Measurements from ENCODE around the gene FGF5. TPM values are rescaled to one million over a fixed set of nuclear protein-coding genes. Genes with fewer than 3 reads are reported as not detected.
"Not testable (repeated sequence)": the region's sequence is repeated elsewhere in the genome, so short reads cannot be mapped to it uniquely, and the experiment has no call there.

The FGF5 gene
- total RNA-seq, 2 experiments from 2014 or later, result not detected

DNA sequence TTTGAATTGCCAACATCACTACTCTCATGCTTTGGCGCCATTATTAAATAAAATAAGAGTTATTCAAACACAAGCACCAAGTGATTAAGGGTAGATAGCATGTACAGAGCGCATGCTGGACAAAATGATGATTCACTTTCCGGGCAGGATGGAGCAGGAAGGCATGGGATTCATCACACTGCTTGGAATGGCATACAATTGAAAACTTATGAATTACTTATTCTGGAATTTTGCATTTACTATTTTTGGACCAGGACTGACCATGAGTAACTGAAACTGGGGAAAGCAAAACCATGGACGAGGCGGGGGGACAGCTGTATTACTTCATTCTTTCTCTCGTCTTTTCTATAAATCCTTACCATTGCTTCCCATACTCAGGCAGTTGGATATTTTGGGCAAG lies 28.5 kb upstream of the FGF5 start:
- no peaks in the 10 kb centered on the region for H3K36me3 Mint-ChIP-seq (ENCODE audit: low read depth)
- POLR2A ChIA-PET, result no interaction called here

DNA sequence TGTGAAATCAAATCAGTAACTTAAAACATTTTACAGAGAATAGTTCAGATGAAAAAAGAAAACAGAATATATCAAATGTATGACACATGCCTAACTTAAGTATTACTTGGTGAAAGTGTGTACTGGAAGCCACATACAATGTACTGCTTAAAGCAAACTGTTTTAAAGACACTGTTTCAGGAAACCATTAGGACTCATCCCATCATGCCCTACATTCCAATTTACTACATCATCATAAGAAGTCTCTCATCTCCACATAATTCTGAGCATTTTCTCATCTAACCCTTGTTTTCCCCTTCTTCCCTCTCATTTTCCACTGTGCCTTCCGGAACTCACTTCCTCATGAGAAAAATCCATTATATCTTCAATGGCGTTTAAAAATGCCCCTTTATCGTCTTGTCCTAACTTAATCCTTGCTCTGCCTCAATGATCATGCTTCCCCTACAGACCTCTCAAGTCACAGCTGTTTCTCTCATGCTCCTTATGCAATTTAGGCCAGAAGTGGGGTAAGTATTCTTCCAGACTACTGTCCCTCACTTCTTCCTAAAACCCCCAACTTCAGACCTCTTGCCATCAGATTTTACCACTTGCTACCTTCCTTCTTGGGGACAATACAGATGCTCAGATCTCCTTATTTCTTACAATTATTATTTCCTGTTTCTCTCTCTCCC lies 26.8 kb upstream of the FGF5 start:
- ChIA-PET CTCF (no interaction called here), POLR2A (no interaction called here)
- no peaks in the 10 kb centered on the region for H3K4me1 Mint-ChIP-seq
- no peak overlapping the region for H3K4me3 Mint-ChIP-seq
- no peak overlapping the region for H3K27ac Mint-ChIP-seq
- peaks cover 13% of the 10 kb centered on the region for H3K27me3 Mint-ChIP-seq
- DNase-seq, result no peak
- H3K9me3 Mint-ChIP-seq, result no peaks in the 10 kb centered on the region
- no peaks in the 10 kb centered on the region for H3K36me3 Mint-ChIP-seq (ENCODE audit: low read depth)

More for the DNA sequence above, 28.5 kb upstream of the FGF5 start:
- CTCF ChIA-PET, result no interaction called here
- Mint-ChIP-seq H3K9me3 (no peaks in the 10 kb centered on the region), H3K27me3 (peaks cover 15% of the 10 kb centered on the region), H3K4me1 (no peaks in the 10 kb centered on the region), H3K27ac (no peak overlapping the region), H3K4me3 (no peak overlapping the region)
- DNase-seq, result no peak

DNA sequence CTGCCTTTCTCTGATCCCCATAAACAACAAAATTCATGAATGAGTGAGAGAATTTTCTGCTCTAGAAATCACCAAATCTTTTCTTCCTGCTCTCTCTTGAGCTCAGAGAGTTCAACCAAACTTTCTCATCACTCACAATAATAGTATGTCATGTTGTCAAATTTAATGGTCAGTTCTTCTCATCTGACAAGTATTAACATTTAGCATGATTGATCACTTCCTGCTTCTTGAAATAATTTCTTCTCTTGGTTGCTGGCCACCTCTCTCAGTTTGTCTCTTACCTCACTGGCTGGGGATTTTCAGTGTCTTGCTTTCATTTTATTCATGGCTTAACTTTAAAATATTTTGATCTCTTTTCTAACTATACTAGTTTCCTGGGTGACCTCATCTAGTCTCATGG lies 25.5 kb upstream of the FGF5 start:
- Mint-ChIP-seq H3K27me3 (peaks cover 11% of the 10 kb centered on the region), H3K4me1 (no peaks in the 10 kb centered on the region), H3K9me3 (no peaks in the 10 kb centered on the region), H3K4me3 (no peak overlapping the region), H3K36me3 (ENCODE audit: low read depth) (no peaks in the 10 kb centered on the region), H3K27ac (no peak overlapping the region)
- POLR2A ChIA-PET, result no interaction called here
- DNase-seq, result no peak
- CTCF ChIA-PET, result no interaction called here

DNA sequence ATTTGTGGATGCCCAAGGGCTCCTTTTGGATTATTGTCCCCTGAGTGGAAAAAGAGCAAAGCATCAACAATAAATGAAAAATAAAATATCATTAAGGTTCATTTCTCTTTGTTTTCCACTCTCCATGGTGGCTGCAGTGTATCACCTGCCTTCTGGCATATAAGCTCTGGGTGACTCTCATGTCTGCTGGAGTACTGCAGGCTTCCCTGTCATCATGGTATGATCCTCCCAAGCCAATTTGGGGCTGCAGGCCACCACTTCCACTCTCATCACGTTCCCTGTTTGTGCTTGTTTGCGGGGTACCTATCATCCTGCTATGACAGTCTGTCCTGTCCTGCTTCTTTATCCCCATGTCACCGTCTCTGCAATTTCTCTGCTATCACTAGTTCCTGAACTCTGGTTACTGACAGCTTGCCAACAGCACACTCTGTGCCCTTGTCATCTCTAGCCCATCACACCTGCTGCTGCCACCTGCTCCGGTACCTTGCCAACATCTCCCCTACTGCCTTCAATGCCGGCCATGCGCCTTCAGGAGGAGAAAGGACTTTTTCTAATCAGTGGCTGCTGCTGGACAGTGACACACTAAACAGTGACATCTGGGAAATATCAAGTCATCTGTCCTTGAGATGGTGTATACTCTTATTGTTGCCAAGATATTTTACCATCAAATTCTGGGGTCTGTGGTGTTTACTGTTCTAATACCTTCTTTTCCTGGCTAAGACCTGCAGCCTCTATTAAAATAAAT lies 23.0 kb upstream of the FGF5 start:
- no peak for DNase-seq
- H3K4me3 Mint-ChIP-seq, result no peak overlapping the region
- CTCF ChIA-PET, result no interaction called here
- POLR2A ChIA-PET, result no interaction called here
- H3K27ac Mint-ChIP-seq, result no peak overlapping the region
- no peaks in the 10 kb centered on the region for H3K4me1 Mint-ChIP-seq
- H3K9me3 Mint-ChIP-seq, result no peaks in the 10 kb centered on the region
- H3K27me3 Mint-ChIP-seq, result peaks cover 12% of the 10 kb centered on the region
- H3K36me3 Mint-ChIP-seq (ENCODE audit: low read depth), result no peaks in the 10 kb centered on the region

DNA sequence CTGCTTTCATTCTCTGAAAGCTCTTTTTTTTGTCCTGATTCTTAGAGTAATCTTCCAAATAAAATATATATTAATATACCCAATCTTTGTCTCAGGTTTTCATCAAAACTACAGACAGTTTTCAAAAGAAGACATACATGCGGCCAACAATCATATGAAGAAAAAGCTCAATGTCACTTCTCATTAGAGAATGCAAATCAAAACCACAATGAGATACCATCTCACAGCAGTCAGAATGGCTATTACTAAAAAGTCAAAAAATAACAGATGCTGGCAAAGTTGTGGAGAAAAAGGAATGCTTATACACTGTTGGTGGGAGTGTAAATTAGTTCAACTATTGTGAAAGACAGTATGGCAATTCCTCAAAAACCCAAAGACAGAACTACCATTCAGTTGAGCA lies 19.0 kb upstream of the FGF5 start:
- H3K27ac Mint-ChIP-seq; H3K4me3 Mint-ChIP-seq; H3K36me3 Mint-ChIP-seq (ENCODE audit: low read depth); DNase-seq; H3K9me3 Mint-ChIP-seq; CTCF ChIA-PET; H3K4me1 Mint-ChIP-seq; POLR2A ChIA-PET: not testable (repeated sequence)
- peaks cover 14% of the 10 kb centered on the region for H3K27me3 Mint-ChIP-seq

DNA sequence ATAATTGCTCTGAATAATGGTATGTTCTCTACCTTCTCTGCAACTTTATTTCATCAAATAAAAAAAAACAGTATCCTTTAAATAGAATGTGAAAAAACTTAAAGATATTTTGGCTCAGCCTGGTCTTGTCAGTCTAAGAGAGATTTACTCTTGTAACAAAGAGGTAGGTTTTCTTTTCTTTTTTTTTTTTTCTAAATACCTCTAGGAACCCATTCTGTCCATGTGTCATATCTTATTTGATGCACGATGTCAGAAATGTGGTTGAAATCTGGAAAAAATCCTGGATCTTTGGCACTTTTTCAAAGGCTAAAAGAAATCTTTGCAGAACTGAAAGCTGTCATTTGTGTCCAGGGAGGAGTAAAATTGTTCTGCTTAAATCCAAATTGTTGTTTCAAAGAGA lies 17.3 kb upstream of the FGF5 start:
- Mint-ChIP-seq H3K36me3 (ENCODE audit: low read depth) (no peaks in the 10 kb centered on the region), H3K27ac (no peak overlapping the region), H3K9me3 (no peaks in the 10 kb centered on the region), H3K4me1 (no peaks in the 10 kb centered on the region), H3K27me3 (peaks cover 9% of the 10 kb centered on the region), H3K4me3 (no peak overlapping the region)
- no peak for DNase-seq
- CTCF ChIA-PET, result no interaction called here
- POLR2A ChIA-PET, result no interaction called here

DNA sequence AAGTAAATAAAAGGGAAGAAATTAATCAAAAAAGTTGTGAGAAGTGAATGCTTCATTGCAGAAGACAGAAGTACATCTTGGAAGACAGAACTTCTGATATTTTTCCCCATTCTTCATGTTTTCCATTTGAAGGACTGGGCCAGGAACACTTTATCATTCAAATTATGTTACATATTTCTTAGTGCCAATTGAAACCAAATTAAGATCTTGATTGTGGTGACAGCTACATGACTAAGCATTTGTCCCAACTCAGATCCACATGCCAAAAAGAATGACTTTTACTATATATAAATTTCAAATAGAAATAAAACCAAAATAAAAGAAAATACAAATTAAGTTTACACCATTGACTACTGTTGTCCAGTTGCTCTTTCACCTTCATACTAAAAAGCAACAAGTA lies 14.0 kb upstream of the FGF5 start:
- ChIA-PET POLR2A (no interaction called here), CTCF (interaction anchor here (0.6 to 1.1 kb wide), 2 partner anchors 50 to 426 kb away, joined by 3 read pairs; no protein-coding TSS in a partner anchor)
- DNase-seq, result no peak
- Mint-ChIP-seq H3K9me3 (no peaks in the 10 kb centered on the region), H3K27me3 (peaks cover 14% of the 10 kb centered on the region), H3K36me3 (ENCODE audit: low read depth) (no peaks in the 10 kb centered on the region), H3K27ac (no peak overlapping the region), H3K4me1 (no peaks in the 10 kb centered on the region), H3K4me3 (no peak overlapping the region)

DNA sequence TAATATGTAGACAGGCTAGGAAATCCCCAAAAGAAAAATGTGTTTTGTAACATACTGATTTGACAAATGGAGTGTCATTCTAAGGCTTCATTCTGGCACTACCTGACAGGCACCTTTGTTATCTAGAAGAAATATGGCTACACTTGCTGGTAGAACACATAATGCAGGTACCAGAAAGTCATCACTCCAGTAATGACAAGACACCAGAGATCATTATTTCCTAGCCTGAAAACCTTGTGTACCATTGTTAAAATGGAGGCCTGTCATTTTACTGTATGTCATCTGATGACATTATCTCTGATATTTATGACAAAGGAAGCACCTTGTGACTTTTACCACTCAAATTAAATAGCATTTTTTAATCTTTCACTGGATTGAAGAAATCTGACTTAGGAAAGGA lies 13.5 kb upstream of the FGF5 start:
- H3K36me3 Mint-ChIP-seq (ENCODE audit: low read depth), result no peaks in the 10 kb centered on the region
- no peak for DNase-seq
- no peak overlapping the region for H3K4me3 Mint-ChIP-seq
- H3K9me3 Mint-ChIP-seq, result no peaks in the 10 kb centered on the region
- no peaks in the 10 kb centered on the region for H3K4me1 Mint-ChIP-seq
- no peak overlapping the region for H3K27ac Mint-ChIP-seq
- ChIA-PET CTCF (interaction anchor here (0.6 kb wide), 1 partner anchor 425 kb away, joined by 3 read pairs; no protein-coding TSS in a partner anchor), POLR2A (no interaction called here)
- peaks cover 16% of the 10 kb centered on the region for H3K27me3 Mint-ChIP-seq

DNA sequence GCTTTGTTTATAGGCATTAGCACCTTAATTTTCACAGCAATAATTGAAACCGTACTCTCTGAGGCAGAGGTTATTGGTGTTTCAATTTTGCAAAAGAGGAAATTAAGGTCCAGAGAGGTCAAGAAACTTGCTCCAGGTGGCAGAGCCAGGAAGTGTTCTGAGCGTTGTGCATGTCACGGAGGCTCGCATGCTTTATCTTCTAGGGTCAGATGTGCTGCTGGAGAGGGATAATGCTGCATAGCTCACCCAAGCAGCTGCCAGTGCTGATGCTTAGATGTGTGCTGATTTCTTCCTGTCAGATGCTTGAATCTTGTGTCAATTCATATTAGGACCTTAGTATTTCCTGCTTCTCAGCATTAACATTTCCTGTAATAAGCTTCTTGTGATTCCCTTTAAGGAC lies 13.0 kb upstream of the FGF5 start:
- H3K4me1 Mint-ChIP-seq, result no peaks in the 10 kb centered on the region

DNA sequence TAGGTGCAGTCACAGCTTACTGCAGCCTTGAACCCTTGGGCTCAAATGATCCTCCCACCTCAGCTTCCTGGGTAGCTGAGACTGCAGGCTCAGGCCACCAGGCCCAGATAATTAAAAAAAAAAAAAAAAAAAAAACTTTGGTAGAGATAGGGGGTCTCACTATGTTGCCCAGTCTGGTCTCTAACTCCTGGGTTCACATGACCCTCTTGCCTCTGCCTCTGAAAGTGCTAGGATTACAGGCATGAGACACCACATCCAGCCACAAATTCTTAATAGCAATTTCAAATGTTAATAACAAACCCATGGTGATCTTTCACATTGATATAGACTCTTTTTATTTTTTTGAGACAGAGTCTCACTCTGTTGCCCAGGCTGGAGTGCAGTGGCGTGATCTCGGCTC lies 12.3 kb upstream of the FGF5 start:
- no peak overlapping the region for H3K4me3 Mint-ChIP-seq
- peaks cover 20% of the 10 kb centered on the region for H3K27me3 Mint-ChIP-seq
- no peak for DNase-seq
- POLR2A ChIA-PET, result no interaction called here
- H3K4me1 Mint-ChIP-seq, result no peaks in the 10 kb centered on the region
- no peaks in the 10 kb centered on the region for H3K9me3 Mint-ChIP-seq
- no peak overlapping the region for H3K27ac Mint-ChIP-seq
- CTCF ChIA-PET, result interaction anchor here (0.7 kb wide), 1 partner anchor 839 kb away, joined by 4 read pairs; no protein-coding TSS in a partner anchor
- no peaks in the 10 kb centered on the region for H3K36me3 Mint-ChIP-seq (ENCODE audit: low read depth)

More for the DNA sequence above, 13.0 kb upstream of the FGF5 start:
- H3K4me3 Mint-ChIP-seq, result no peak overlapping the region
- peaks cover 16% of the 10 kb centered on the region for H3K27me3 Mint-ChIP-seq
- no peak for DNase-seq
- no peaks in the 10 kb centered on the region for H3K36me3 Mint-ChIP-seq (ENCODE audit: low read depth)
- no peaks in the 10 kb centered on the region for H3K9me3 Mint-ChIP-seq
- CTCF ChIA-PET, result no interaction called here
- no peak overlapping the region for H3K27ac Mint-ChIP-seq
- POLR2A ChIA-PET, result no interaction called here

DNA sequence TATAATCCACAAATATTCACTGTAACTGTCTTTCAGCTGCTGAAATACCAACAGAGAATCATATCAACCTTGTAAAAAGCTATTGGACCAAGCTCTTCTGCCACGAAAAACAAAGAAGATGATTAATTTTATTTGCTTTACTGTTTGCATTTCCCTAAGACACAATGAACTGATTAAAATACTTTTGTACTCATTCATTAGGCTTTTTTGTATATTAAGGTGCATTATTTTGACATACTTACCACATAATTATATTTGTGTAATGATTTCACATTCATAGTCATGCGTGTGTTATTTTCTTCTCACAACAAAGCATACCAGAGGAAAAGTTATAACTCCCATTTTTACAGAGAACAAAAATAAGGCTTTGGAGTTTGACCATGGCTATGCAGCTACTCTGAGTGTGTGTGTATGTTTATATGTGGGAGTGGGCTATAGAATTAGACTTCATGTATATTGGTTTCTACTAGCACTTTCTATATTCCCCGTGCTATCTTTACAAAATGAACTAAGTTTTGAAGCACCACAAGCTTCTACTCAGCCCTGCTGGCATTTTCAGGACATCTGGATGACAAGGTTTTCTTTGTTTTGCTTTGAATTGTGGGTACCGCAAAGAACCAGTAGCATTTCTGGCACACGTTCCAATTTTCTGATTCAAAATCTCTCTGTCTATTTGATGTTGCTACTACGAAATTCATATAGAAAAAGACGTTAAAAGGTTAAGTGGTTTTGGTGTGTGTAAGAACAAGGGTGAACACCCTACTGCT lies 11.0 kb upstream of the FGF5 start:
- no peak overlapping the region for H3K27ac Mint-ChIP-seq
- H3K27me3 Mint-ChIP-seq, result peaks cover 26% of the 10 kb centered on the region
- H3K4me1 Mint-ChIP-seq, result no peaks in the 10 kb centered on the region
- H3K9me3 Mint-ChIP-seq, result no peaks in the 10 kb centered on the region
- no peak for DNase-seq
- ChIA-PET CTCF (no interaction called here), POLR2A (no interaction called here)
- H3K4me3 Mint-ChIP-seq, result no peak overlapping the region
- H3K36me3 Mint-ChIP-seq (ENCODE audit: low read depth), result no peaks in the 10 kb centered on the region

DNA sequence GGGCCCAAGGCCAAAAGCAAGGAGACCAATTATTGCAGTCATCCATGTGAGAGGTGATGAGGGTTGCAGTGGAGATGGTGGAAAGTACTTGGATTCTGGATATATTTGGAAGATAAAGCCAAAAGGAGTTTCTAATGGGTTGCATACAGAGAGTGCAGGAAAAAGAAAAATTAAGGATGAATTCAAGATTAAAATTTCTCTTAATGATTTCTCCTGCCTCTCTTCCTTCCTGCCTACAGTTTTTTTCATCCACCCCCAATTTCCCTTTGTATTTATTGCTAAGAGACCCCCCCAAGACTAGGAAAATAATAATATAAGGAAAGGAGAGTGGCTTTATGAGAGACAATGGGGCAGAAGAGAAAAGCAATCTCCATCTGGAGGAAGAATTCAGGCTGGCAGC lies 8.6 kb upstream of the FGF5 start:
- Mint-ChIP-seq H3K36me3 (ENCODE audit: low read depth) (no peaks in the 10 kb centered on the region), H3K9me3 (no peaks in the 10 kb centered on the region), H3K4me1 (no peaks in the 10 kb centered on the region), H3K4me3 (no peak overlapping the region), H3K27ac (no peak overlapping the region), H3K27me3 (peaks cover 34% of the 10 kb centered on the region)
- ChIA-PET POLR2A (no interaction called here), CTCF (no interaction called here)
- no peak for DNase-seq

DNA sequence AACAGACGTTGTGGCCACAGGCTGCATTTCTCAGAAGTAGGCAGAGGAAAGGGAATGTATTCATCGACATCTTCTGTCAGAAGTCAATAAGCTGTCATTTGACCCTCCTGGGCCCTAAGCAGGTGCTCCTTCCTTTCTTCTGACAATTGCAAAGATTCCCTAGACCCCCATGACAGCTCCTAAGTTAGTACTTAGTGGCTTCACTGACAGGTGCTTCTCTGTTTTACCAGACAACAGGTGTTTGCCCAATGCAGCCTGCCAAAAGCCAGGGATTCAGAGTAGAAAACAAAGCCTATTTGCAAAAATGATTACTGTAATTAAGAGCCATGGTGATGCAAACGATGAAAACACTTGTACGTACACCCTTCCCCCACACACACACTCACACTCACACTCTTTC lies 7.5 kb upstream of the FGF5 start:
- Mint-ChIP-seq H3K4me3 (no peak overlapping the region), H3K9me3 (no peaks in the 10 kb centered on the region), H3K27ac (no peak overlapping the region), H3K27me3 (peaks cover 46% of the 10 kb centered on the region), H3K4me1 (no peaks in the 10 kb centered on the region), H3K36me3 (ENCODE audit: low read depth) (no peaks in the 10 kb centered on the region)
- ChIA-PET POLR2A (no interaction called here), CTCF (no interaction called here)
- DNase-seq, result no peak
